HL-60 (cell line): ENCODE measurements around the gene SMTNL1.

Experiments
- DNase-seq, 2 experiments: peaks; one replicate each; pipeline ENCODE4 v3.0.0-alpha.2; 2010 to 2020; ENCODE audit warnings: low read depth in 1 of 2, low spot score in 1 of 2
- H3K27ac ChIP-seq: fragments of 250-450 bp; sonication (Bioruptor Pico); replicated peaks from 2 replicates; pipeline ENCODE4 v1.5.1; 2020; ENCODE audit warnings: mild to moderate bottlenecking, moderate library complexity
- H3K27me3 ChIP-seq: fragments of 250-450 bp; sonication (Bioruptor Pico); 2 replicates; pipeline ENCODE4 v1.5.1; 2021; ENCODE audit warnings: mild to moderate bottlenecking, moderate library complexity; ENCODE audit not compliant: insufficient read depth, poor library complexity, severe bottlenecking
- H3K4me3 ChIP-seq: replicated peaks from 2 replicates; pipeline ENCODE4 v1.5.1; 2011; ENCODE audit warnings: mild to moderate bottlenecking, control low read depth, low read length; ENCODE audit not compliant: insufficient read depth
- GABPA ChIP-seq: IDR thresholded peaks from 2 replicates; pipeline ENCODE4 v1.6.1; 2012; ENCODE audit warnings: low read depth
- POLR2AphosphoS5 ChIP-seq: IDR thresholded peaks from 2 replicates; pipeline ENCODE4 v1.6.1; 2012; ENCODE audit warnings: low read depth
- SPI1 ChIP-seq: IDR thresholded peaks from 2 replicates; pipeline ENCODE4 v1.6.1; 2012; ENCODE audit warnings: low read depth, mild to moderate bottlenecking, borderline replicate concordance
- TF ChIP-seq, protein P1 (sequence below): IDR thresholded peaks from one replicate; pipeline ENCODE4 v1.5.1; 2011; ENCODE audit warnings: low read length, control low read depth, inconsistent platforms; ENCODE audit not compliant: insufficient read depth
- TF ChIP-seq, protein P2 (sequence below): IDR thresholded peaks from 2 replicates; pipeline ENCODE4 v1.6.1; 2012; ENCODE audit warnings: low read depth; ENCODE audit not compliant: insufficient replicate concordance

SMTNL1 gene

DNA sequence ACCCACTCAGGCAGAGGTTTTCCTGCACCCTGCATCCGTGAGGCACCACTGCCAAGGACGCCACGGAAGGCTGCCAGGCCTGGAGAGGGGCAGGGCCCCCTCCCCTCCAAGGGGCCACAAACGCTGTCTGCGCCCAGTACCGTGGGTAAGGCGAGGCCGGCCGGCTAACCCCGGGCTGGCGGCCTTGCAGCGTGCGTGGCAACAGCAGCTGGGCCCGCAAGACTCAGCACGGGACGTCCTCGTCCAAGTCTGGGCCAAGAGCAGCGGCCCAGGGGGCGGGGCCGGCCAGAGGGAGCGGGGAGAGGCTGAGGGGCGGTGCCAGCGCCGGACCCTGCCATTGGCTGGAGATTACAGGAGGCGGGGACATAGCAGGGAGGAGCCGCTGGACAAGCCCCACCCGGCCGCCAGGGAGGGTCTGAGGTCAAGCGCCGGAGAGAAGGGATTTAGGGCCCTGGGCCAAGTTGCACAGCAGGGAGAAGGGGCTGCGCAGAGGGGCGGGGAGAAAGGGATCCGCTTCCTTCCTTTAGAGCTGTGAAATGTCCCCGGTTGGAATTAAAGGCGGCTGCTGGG is 37.9 kb upstream of the SMTNL1 start:
- no peak for DNase-seq
- TF ChIP-seq POLR2AphosphoS5, result no peak
- TF ChIP-seq, protein P1, sequence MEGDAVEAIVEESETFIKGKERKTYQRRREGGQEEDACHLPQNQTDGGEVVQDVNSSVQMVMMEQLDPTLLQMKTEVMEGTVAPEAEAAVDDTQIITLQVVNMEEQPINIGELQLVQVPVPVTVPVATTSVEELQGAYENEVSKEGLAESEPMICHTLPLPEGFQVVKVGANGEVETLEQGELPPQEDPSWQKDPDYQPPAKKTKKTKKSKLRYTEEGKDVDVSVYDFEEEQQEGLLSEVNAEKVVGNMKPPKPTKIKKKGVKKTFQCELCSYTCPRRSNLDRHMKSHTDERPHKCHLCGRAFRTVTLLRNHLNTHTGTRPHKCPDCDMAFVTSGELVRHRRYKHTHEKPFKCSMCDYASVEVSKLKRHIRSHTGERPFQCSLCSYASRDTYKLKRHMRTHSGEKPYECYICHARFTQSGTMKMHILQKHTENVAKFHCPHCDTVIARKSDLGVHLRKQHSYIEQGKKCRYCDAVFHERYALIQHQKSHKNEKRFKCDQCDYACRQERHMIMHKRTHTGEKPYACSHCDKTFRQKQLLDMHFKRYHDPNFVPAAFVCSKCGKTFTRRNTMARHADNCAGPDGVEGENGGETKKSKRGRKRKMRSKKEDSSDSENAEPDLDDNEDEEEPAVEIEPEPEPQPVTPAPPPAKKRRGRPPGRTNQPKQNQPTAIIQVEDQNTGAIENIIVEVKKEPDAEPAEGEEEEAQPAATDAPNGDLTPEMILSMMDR, result no peak
- TF ChIP-seq SPI1, result no peak
- no peaks in the 10 kb centered on the region for H3K27me3 ChIP-seq
- no peak overlapping the region for H3K4me3 ChIP-seq
- no peak overlapping the region for H3K27ac ChIP-seq

DNA sequence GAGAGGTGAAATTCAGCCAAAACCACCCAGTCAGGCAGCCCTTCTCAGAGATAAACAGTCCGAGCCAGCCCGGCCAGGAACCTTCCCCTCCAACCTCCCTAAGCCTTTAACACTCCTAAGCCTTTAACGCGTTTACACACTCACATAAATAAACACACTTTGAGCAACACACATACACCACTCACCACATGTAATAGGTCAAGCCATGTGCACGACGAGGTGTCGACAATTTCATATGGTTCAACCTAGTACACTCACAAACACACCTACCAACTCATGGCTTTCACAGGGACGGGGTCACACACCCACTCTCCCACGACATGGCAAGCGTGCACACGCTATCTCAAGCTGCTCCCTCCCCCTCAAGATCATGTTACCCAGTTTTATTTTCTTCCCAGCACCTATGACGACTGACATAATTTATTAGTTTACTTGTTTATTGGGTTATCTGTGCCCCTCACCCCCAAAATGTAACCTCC is 37.4 kb upstream of the SMTNL1 start:
- DNase-seq, result no peak
- TF ChIP-seq GABPA (no peak), SPI1 (no peak), POLR2AphosphoS5 (no peak)
- TF ChIP-seq, protein P2, sequence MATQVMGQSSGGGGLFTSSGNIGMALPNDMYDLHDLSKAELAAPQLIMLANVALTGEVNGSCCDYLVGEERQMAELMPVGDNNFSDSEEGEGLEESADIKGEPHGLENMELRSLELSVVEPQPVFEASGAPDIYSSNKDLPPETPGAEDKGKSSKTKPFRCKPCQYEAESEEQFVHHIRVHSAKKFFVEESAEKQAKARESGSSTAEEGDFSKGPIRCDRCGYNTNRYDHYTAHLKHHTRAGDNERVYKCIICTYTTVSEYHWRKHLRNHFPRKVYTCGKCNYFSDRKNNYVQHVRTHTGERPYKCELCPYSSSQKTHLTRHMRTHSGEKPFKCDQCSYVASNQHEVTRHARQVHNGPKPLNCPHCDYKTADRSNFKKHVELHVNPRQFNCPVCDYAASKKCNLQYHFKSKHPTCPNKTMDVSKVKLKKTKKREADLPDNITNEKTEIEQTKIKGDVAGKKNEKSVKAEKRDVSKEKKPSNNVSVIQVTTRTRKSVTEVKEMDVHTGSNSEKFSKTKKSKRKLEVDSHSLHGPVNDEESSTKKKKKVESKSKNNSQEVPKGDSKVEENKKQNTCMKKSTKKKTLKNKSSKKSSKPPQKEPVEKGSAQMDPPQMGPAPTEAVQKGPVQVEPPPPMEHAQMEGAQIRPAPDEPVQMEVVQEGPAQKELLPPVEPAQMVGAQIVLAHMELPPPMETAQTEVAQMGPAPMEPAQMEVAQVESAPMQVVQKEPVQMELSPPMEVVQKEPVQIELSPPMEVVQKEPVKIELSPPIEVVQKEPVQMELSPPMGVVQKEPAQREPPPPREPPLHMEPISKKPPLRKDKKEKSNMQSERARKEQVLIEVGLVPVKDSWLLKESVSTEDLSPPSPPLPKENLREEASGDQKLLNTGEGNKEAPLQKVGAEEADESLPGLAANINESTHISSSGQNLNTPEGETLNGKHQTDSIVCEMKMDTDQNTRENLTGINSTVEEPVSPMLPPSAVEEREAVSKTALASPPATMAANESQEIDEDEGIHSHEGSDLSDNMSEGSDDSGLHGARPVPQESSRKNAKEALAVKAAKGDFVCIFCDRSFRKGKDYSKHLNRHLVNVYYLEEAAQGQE, result no peak
- TF ChIP-seq, protein P1, result no peak
- Histone ChIP-seq H3K27ac (no peak overlapping the region), H3K27me3 (no peaks in the 10 kb centered on the region), H3K4me3 (no peak overlapping the region)

DNA sequence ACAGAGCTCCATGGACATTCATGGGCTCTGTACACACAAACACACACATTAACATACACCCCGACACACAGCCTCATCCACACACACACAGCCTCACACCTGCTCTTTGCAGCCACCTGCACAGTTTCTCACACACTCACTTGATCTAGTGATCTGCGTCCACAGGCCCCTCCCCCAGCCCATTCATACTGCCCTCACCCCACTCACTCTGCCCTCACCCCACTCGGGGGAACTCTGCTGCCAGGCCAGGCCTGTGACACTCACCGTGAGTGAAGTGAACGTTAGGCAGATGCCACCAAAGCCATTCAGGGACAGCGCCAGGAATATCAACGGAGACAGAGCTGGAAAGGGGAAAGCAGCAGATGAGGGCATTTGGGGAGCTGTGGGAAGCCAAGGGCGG is 36.9 kb upstream of the SMTNL1 start:
- Histone ChIP-seq H3K4me3 (no peak overlapping the region), H3K27ac (no peak overlapping the region), H3K27me3 (no peaks in the 10 kb centered on the region)
- no peak for DNase-seq
- TF ChIP-seq, protein P2, result no peak
- TF ChIP-seq SPI1 (no peak), GABPA (no peak), POLR2AphosphoS5 (no peak)
- TF ChIP-seq, protein P1, result no peak

DNA sequence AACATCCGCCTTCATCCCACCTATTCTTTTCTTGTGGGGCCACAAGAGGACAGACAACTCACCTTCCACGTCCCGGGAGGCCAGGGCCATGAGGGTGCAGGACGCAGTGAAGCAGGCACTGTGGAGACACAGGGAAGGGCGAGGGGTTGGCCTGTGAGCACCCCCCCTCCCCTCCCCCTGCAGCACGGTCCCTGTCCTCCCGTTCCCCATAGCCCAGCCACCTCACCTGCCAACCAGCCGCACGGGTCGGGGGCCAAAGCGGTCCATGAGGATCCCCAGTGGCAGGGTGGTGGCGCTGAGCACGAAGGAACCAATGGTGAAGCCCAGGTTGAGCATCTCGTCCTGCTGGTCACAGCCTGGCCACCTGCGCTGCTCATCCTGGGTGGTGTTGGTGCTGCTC is 36.5 kb upstream of the SMTNL1 start:
- H3K27me3 ChIP-seq, result no peaks in the 10 kb centered on the region
- H3K27ac ChIP-seq, result no peak overlapping the region
- H3K4me3 ChIP-seq, result no peak overlapping the region
- no peak for TF ChIP-seq SPI1
- TF ChIP-seq GABPA, result no peak
- TF ChIP-seq, protein P2, result no peak
- no peak for TF ChIP-seq POLR2AphosphoS5
- TF ChIP-seq, protein P1, result no peak
- DNase-seq, result no peak
